Kidney glomerular epithelial cell (primary cell): ENCODE measurements around the gene SUMF1.
A peak's percentile ranks its signal among the peaks of the same experiment; 100 is the strongest.

Experiments used
- DNase-seq: peaks from one replicate; lab custom pipeline; 2025; lab: John Stamatoyannopoulos, UW

SUMF1 gene

GRCh38 chr3:4385201-4385600 lies 81.9 kb downstream of the SUMF1 start:
- no peak for DNase-seq

GRCh38 chr3:4380013-4380412 lies 87.1 kb downstream of the SUMF1 start:
- no peak for DNase-seq

DNA sequence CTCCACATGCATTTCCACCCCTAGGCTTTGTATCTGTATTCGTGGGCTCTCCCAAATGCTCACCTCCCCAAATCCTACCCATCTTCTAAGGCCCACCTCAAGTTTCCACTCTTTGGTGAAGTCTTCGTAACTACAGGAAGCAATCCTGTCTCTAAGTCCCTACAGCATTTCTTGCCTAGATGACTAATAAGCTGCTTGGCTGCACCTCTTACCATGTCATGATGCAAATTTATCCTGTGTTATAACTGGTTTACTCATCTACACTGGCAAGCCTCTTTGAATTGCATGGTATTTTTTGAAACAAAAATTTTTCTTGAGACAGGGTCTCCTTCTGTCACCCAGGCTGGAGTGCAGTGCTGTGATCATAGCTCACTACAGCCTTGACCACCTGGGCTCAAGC lies 90.6 kb downstream of the SUMF1 start:
- no peak for DNase-seq

- DNase-seq = no peak
These were observed 91.2 kb downstream of the SUMF1 start for GRCh38 chr3:4375911-4376310.

- no peak for DNase-seq
These were observed 93.4 kb downstream of the SUMF1 start for GRCh38 chr3:4373669-4374068.

- no peak for DNase-seq
These were observed 104.5 kb downstream of the SUMF1 start for GRCh38 chr3:4362523-4362922.

- DNase-seq = no peak
These were observed 106.3 kb downstream of the SUMF1 start for GRCh38 chr3:4360817-4361216.

DNA sequence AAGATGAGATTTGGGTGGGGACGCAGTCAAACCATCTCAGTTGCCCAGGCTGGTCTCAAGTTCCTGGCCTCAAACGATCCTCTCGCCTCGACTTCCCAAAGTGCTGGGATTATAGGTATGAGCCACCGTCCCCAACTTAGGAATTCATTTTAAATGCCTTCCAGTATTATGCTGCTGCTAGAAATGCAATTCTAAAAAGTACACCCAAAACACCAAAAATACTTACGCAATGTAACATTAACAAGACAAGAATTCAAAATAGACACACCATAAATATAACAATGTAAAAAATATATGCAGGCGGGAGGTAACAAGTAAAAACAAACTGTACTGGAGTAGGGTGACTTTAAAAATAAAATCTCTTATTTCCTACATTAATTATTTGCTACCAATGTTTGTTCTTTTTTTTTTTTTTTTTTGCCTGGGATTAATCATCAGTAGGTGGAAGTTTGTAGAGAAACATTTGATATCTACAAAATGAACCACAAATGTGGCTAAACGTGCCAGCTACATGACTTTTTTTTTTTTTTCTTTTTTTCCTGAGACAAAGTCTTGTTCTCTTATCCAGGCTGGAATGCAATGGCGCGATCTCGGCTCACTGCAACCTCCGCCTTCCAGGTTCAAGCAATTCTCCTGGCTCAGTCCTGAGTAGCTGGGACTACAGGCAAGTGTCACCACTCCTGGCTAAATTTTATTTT lies 107.1 kb downstream of the SUMF1 start:
- no peak for DNase-seq

DNA sequence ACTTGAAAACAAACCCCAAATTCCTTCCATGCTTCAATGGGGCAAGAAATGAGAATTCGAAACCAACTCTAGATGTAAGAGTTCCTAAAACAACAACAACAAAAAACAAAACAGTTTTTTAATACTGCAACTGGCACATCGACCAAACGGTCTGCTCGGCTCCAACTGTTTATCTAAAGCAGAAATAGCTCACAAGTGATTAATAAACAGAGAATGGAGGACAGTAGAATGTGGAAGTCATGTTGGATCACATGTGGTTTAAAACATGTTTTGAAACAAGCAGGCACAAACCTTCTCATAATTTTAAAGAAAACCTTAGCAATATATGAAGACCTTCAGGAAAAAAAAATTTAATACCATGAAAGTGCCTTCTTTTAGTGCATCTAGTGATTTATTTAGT lies 108.8 kb downstream of the SUMF1 start:
- DNase-seq = peak; percentile 18

DNA sequence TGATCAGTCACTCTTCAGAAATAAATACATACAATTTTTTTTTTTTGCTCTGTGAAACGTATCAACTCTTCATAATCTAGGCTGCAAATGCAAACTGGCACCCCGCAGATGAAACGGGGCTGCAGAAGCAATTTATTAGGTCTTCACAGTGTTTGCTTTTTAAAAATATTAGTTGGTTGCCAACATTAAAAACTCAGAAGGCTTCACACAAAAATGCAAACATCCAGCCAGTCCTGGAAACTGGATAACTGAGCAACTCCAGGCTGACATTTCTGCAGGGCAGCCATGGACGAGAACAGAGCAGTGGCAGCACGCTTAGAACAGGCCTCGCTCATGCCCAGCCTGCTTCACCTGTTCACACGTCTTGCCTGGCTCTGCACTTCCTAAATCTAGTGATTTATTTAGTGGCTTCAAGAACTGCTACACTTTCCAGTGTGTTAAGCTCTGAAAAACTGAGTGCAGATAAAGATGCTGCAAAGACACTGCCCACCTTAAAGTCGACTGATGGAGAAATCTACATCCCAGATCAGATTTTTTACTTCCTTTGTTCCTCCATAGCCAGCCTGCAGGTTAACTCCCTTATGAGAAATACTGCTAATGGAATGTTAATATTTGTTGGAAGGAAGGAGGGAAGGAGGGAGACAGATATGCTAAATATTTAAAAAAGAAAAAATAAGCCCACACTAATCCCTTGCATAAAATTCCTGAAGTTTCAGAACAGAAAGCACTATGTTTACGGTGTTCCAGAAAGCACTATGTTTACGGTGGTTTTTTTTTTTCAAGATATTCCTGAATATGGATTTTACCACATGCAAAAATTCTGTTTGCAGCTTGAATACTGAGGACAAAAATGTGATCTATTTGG lies 110.3 kb downstream of the SUMF1 start:
- DNase-seq = no peak

DNA sequence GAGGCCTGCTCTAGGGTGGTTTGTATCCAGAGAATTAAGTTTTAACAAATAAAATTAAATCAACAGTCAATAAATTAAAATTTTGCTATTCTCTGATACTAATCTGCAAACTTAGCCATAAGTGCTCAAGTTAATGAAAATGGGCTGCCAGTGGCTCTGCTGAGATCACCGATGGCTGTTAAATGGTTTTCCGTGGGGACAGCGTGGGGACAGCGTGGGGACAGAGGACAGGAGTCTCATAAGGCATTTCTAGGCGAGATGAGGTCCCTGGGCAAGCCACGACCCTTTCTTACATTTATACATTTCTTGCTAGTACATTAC lies 110.9 kb downstream of the SUMF1 start:
- DNase-seq = no peak

- DNase-seq = peak; percentile 41
These were observed 111.5 kb downstream of the SUMF1 start for GRCh38 chr3:4355401-4356219.

DNA sequence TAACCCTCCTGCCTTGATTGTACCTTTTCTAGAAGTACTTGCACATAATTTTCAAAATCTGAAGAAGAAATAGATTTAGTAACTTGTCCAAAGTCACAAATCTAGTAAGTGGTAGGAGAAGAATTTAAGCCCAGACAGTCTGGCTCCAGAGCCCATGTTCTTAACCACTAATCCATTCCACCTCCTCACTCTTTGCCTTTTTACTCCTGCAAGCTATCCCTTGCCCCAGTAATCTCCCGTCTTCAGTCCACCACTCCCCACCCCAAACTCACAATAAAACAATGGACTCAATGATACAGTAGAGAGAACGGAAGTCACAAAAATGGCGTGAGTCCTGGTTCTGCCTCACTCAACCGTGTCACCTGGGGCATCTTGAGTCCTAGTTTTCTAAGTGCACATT lies 115.2 kb downstream of the SUMF1 start:
- no peak for DNase-seq

DNA sequence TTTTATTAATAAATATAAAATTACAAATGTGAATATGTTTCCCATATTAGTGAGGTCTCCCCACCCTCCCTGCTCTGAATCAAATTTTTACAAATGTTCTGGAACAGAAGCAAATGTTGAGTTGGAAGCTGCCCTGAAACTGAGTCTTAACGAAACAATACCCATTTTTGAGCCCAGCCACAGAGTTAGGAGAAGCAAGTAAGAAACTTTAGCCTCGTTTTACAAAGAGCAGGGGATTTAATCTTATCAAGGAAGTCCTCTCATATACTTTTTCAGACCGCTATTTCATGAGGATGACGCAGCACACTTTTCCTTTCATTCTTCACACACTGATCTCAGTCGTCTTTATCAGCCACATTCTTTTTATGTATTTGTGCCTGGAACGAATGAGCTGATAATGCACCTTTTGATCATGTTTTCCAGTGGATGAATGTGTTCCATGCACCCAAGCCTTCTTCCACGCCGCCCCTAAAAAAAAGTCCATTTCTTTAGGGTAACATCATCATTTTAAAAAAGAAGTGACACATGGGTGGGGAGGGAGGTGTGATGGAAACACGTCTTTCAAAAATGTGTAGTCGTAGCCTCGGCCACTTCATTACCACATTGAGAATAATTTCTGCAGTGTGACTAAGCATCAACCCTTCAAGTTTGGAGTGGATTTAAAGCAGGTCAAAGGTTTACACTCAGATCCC lies 115.8 kb downstream of the SUMF1 start:
- DNase-seq = no peak

DNA sequence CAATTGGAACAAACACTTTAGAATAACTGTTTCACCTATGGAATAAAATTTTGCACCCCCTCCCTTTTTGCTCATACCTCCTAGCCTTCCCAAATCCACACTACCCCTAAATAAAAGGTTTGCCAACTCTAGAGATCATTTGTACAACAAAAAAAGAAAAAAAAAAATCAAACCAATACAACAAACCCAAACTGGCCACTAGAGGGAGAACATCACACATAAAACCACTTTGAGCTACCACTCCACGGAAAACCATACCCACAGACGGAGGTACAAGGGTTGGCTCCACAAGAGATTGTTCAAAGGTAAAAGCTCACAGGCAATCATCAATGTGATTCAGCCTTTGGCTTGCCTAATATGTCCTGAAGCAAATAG lies 116.3 kb downstream of the SUMF1 start:
- DNase-seq = peak; percentile 47

DNA sequence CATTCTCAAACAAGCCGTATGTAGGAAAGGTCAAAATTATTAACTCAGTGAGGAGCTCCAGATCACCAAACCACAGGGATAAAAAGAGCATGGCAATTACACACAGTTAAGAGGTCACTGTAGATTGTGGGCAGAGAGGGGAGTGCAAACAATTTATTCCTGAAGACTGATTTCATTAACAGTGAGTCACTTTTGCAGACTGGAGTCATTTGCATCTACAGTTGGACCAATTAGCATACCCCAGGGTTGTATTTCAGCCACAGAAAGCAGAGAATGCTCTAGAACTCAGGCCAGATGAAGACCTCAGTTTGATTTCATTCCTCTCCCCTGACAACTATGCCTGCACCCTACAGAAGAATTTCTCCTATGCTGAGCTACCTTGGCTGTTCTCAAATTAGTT lies 123.8 kb downstream of the SUMF1 start:
- DNase-seq = peak; percentile 19

- no peak for DNase-seq
These were observed 125.8 kb downstream of the SUMF1 start for GRCh38 chr3:4341336-4341675.

GRCh38 chr3:4340411-4341335 lies 126.4 kb downstream of the SUMF1 start:
- no peak for DNase-seq

DNA sequence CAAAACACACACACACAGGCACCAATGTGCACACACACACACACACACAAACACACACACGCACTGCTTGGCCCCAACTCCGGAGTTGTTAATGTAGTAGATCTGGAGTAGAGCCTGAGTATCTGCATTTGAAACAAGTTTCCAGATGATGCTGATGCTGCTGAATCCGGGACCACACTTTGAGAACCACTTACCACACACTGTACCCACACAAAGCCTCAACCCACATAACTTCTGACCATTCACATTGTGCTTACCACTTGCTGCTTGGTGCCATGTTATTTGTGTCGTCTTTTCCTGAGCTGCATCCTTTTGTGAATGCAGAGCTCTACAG lies 127.0 kb downstream of the SUMF1 start:
- no peak for DNase-seq

GRCh38 chr3:4338751-4339150 lies 128.3 kb downstream of the SUMF1 start:
- no peak for DNase-seq

DNA sequence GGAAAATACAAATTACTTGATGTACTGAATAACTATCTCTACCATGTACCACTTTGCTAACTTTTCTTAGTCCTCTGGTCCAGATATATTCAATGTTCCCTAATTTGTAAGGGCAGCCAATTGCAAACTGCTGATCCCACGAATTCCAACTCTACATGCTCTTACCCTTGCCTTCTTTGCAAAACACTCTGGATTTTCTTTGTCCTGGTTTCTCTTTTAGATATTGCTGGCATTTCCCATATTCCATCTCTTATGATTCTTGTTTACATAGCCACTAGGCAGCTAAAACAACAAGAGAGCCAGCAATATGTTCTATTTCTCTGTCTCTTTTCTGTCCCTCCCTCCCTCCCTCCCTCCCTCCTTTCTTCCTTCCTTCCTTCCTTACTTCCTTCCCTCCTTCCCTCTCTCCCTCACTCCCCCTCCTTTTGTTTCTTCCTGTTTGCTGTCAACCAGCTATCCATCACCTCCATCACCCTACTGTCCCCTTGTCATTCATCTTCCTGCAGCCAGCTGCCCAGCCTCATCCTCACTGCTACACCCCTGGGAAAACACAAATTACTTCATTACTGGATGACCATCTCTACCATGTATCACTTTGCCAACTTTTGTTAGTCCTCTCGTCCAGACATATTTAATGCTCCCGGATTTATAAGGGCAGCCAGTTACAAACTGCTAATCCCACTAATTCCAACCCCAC lies 130.1 kb downstream of the SUMF1 start:
- no peak for DNase-seq
